HG02884 (cell line): ENCODE measurements around the gene GAL3ST2.
"Not testable (repeated sequence)": the region's sequence is repeated elsewhere in the genome, so short reads cannot be mapped to it uniquely, and the experiment has no call there.

ENCODE experiments used
- ATAC-seq: cut with Tn5 transposase; IDR thresholded peaks from one replicate; pipeline ENCODE4 v1.9.1; 2021; ENCODE audit warnings: mild to moderate bottlenecking, moderate library complexity; ENCODE audit not compliant: unreplicated experiment

The GAL3ST2 gene

DNA sequence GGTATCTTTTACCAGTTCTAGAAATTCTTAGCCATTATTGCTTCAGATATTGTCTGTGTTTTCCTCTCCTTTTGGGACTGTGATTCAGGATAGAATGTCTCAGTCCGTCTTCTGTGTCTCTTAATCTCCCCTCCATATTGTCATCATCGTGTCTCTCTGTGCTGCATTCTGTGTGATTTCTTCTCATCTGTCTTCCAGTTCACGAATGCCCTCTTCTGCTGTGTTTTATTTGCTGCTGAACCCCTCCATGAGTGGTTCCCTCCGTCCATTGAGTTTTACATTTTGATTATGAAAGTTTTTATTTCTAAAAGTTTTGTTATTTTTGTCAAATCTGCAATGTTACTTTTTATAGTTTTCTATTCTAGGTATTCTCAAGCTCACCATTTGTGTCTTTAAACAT, 30.5 kb upstream of the GAL3ST2 start:
- ATAC-seq, result no peak

GRCh38 chr2:241748468-241749256, 28.0 kb upstream of the GAL3ST2 start:
- no peak for ATAC-seq

- no peak for ATAC-seq
Measured at GRCh38 chr2:241750076-241750840, 26.4 kb upstream of the GAL3ST2 start.

DNA sequence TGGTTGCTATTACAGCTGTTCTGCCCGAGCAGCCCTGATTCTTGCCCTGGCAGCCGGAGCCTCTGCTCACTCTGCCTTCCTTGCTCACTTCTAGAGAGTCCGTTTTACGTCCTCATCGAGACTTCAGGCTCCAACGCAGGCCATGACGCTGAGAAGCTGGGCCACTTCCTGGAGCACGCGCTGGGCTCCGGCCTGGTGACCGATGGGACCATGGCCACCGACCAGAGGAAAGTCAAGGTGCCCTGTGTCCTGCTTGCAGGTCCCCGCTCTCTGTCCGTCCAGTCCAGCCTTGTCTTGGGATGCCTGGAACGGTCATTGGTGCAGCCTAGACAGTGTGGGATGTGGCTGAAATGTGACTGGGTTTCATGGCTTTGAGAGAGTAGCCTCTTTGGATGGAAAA, 25.5 kb upstream of the GAL3ST2 start:
- no peak for ATAC-seq

DNA sequence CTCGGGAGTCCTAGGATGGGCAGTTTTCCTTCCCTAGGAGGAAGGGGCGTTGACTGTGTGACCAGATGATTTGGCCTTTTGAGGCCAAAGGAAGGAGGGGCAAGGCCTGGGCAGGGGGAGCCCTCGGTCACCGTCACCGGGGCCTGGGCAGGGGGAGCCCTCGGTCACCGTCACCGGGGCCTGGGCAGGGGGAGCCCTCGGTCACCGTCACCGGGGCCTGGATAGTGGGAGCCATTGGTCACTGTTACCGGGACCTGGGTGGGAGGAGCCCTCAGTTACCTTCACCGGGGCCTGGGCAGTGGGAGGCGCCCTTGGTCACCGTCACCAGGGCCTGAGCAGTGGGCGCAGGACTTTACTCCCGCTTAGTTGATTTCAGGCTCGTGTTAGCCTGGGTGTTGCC, 24.8 kb upstream of the GAL3ST2 start:
- ATAC-seq, result no peak

GRCh38 chr2:241752253-241752652, 24.4 kb upstream of the GAL3ST2 start:
- no peak for ATAC-seq

DNA sequence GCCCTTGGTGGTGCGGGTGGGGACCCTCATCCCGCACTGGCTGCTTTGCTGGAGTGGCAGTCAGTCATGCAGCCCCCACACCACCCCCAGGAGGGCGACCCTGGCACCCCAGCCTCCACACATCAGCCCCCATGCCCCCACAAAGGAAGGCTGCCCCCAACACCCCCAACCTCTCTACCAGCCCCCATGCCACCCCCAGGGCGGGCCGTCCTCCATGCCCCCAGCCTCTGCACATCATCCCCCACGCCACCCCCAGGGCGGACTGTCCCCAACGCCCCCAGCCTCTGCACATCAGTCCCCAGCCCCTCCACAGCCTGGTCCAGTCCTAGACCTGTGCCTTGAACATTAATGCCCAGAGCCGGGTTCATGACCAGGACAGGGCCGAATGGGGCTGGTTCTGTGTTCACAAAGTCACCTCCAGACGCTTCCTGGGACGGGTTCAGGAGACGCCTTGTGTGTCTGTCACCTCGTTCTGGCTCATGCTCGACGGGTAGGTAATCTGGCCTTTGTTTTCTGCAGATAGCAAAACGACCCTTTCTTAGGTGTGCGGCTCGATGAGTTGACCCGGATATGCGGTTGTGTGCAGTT, 23.8 kb upstream of the GAL3ST2 start:
- no peak for ATAC-seq

DNA sequence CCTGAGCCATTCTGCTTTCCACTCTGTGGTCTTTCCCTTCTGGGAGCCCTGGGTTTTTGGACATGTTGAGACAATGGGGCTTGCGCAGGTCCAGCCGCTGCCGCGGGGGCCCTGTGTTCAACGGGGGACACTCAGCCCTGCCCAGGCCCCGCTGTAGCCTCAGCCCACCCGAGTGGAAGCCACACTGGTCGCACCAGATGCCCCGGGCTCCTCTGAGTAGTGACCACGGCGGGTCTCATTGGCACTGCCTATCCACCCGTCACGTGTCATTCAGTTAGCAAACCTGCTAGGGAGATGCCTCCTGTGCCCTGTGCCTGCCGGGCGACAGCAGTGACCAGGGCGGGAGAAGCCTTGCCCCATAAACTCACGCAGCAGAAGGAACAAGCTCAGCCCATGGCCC, 23.1 kb upstream of the GAL3ST2 start:
- no peak for ATAC-seq

GRCh38 chr2:241754042-241754441, 22.6 kb upstream of the GAL3ST2 start:
- ATAC-seq, result no peak

DNA sequence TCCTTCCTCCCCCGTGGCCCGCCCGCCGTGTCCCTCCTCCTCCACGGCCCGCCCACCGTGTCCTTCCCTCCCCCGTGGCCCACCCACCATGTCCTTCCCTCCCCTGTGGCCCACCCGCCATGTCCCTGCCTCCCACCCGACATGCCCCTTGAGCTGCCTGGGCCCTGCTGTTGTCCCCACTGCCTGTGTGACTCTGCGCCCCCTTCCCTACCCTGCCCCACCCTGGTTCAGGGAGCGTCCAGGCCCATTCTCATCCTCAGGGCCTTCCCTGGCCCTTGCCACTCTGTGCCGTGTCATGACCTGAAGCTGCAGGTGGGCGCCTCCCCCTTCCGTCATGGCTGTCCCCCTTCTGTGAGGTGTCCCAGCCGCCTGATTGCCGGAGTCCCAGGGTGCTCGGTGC, 21.5 kb upstream of the GAL3ST2 start:
- no peak for ATAC-seq

- ATAC-seq, result no peak
Measured at GRCh38 chr2:241755777-241756176, 20.8 kb upstream of the GAL3ST2 start.

DNA sequence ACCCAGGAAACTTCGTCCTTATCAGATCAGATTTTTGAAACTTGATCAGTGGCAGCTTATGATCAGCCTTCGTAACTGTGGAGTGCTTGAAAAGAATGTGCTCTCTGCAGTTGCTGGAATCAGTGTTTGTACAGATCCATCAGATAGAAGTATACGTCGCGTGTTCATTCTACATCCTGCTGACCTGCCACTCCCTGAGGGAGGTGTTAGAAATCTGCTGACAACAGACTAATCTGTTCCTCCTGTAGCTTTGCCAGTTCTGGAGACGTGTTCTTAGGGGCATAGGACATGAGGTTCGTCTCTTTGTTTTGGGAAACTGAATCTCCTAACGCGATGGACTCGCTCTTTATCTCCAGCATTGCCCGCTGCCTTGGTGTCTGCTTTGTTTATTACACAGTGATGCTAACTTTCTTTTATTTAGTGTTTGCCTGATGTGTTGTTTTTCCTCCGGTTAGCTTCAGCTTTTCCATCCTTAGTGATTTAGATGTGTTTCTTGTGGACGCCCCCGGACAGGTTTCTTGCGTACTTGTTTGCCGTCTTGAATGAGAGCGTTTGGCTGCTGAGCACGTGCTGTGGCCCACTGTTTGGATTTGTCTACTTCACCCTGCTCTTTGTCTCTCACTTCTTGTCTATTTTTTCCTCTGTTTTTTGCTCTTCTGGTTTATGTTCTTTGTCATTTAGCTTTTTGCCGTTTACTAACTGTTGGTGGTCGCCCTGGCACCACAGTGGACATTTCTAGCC, 17.4 kb upstream of the GAL3ST2 start:
- ATAC-seq, result no peak

DNA sequence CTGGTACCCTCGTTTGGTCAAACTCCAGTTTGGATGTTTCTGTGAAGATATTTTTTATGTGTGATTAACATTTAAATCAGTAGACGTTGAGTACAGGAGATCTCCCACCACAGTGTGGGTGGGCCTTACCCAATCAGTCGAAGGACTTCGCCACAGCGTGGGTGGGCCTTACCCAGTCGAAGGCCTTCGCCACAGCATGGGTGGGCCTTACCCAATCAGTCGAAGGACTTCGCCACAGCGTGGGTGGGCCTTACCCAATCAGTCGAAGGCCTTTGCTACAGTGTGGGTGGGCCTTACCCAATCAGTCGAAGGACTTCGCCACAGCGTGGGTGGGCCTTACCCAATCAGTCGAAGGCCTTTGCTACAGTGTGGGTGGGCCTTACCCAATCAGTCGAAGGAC, 16.7 kb upstream of the GAL3ST2 start:
- ATAC-seq, result not testable (repeated sequence)

- ATAC-seq, result no peak
Measured at GRCh38 chr2:241760301-241760771, 16.3 kb upstream of the GAL3ST2 start.

DNA sequence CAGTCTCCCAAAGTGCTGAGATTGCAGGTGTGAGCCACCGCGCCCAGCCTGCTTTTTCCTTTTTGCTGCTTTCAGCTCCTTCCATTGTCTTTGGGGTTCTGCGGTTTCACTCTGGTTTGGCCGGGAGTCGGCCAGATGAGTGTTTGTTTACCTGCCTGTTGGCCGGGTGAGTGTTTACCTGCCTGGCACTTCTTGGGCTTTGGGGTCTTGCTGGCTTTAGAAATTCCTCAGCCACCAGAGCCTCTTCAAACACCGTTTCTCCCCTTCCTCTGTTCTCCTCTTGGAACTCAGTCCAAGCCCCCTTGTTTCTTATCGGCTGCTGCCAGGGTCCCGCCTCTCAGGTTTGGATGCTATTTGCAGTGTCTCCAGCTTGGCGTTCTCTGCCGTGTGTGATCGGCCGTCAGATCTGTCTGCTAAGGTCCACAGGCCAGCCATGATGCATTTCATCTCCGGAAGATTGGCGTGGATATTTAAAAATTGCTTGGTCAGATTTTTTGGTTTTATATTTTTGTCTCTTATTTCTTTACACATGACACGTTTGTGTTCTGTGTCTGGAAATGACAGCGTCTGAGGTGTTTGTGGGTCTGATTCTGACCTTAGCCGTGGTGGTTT, 14.2 kb upstream of the GAL3ST2 start:
- ATAC-seq, result no peak

DNA sequence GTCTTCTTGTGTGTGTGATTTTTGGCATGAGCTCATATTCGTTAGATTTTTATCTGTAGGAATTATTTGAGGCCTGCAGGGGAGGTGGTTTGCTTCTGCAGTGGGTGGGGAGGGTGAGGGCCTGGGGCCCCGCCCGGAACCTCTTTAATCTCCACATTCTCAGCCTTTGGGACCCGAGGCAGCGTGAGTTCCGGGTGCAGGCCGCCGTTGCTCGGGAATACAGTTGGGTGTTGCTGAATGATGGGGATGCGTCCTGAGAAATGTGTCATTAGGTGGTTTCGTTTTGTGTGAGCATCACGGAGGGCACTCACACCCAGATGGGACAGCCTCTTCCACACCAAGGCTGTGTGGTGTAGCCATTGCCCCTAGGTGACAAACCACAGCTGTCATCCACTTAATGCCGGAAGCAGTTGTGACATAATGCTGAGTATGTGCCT, 13.7 kb upstream of the GAL3ST2 start:
- ATAC-seq, result no peak

- no peak for ATAC-seq
Measured at GRCh38 chr2:241763551-241764274, 12.9 kb upstream of the GAL3ST2 start.

DNA sequence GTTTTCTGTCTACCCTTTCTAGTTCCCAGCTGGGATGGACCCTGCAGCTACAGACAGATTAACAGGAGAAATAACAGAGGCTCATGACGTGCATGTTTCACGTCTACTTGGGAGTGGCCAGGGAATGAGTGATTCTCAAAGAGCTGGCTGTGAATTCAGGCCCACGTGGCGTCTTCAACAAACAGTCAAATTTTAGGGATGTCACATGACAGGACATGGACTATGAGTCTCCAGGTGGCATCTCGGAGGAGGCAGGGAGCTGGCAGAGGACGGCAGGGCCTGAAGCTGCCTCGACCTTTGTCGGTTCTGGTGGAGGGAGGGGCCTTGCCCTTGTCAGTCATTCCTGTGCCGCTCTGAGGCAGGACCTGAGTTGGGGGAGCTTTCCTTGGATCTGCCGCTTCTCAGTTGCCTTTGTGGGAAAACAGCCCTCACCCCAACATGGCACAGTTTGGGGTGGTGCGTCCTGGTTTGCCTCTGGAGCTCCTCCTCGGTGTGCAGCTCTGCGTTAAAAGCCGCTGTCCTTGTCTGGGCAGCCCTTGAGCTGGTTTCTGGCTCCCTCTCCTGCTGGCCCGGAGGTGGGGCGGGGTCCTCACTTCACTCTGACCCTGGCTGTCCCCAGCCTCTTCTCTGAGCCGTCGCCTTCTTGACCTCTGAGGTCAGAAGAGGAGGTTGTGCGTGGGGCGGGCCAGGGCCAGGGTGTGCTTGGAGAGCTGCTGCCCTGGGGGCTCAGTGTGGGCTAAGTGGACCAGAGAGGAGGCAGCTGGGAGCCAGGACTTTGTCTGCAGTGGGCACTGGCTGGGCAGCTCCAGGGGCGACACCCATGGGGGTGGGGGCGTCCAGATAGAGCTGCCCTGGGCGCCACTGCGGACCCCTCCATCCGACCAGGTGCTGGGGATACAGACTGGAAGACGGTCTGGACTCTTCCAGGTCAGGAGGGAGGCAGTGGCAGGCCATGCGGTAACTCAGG, 12.1 kb upstream of the GAL3ST2 start:
- ATAC-seq, result no peak
